ENCODE measurements around the gene ADNP2.

ADNP2 gene

DNA sequence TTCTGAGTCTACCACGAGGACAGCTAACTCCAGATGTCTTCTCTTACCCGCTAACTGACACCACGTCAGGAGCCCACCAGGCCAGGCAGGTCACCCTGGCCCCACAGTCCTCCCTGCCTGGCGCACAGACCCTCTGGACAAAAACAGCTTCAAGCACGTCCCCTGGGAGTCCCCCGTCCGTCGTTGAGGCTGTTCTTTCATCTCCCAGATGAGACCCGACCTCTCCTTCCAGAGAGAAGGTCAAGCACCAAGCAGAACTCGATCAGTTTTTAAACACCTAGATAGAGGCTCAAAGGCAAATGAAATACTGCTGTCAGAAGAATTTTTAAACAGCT is 80.4 kb downstream of the ADNP2 start:
- no peak for DNase-seq

All from hypothalamus (tissue), 51 donors.